T-cell (primary cell): ENCODE measurements around the gene ST8SIA4. TPM values are rescaled to one million over a fixed set of nuclear protein-coding genes. Genes with fewer than 3 reads are reported as not detected.

Experiments
- ATAC-seq, 4 experiments: fragments of 200-7000 bp in 3 of 4; fragments of 150-1000 bp in 1 of 4; cut with Tn5 transposase; replicated peaks in 1 of 4; 1 replicate in 3 of 4; 2 replicates in 1 of 4; pipeline ENCODE4 v1.10.0; 2021; ENCODE audit warnings: moderate library complexity in 3 of 4, mild to moderate bottlenecking in 2 of 4, moderate number of reproducible peaks in 1 of 4
- CTCF ChIA-PET, 2 donors: fragments of 300-600 bp; sonication (Branson Sonifier 250); formaldehyde crosslinking; loops; one replicate each; lab custom pipeline; 2022; ENCODE audit warnings: antibody characterized with exemption in 2 of 2; lab: Charles Lee
- POLR2A ChIA-PET, 2 donors: fragments of 300-600 bp; sonication (Branson Sonifier 250); formaldehyde crosslinking; loops; one replicate each; lab custom pipeline; 2022; ENCODE audit warnings: antibody characterized with exemption in 2 of 2; lab: Charles Lee
- DNase-seq, 35 experiments: peaks; one replicate each; pipeline versions ENCODE4 v3.0.0 to v3.0.0-alpha.2; 2013 to 2023
- H3K27ac ChIP-seq: one replicate; pipeline ENCODE4 v1.5.1; 2013; ENCODE audit warnings: low read length
- H3K27me3 ChIP-seq, 2 experiments: replicated peaks in 1 of 2; 1 replicate in 1 of 2; 2 replicates in 1 of 2; pipeline versions ENCODE4 v1.6.1 to v1.7.0; 2013; ENCODE audit warnings: low read length in 1 of 2, mixed read lengths in 1 of 2; ENCODE audit not compliant: control insufficient read depth in 2 of 2, insufficient read depth in 2 of 2; ENCODE audit errors: extremely low read depth in 1 of 2
- H3K36me3 ChIP-seq, 2 donors: 1 replicate in 1 of 2; 2 replicates in 1 of 2; pipeline versions ENCODE4 v1.6.1 to v1.7.0; 2013; ENCODE audit warnings: low read length in 1 of 2; ENCODE audit not compliant: control insufficient read depth in 2 of 2, insufficient read depth in 1 of 2; ENCODE audit errors: extremely low read depth in 1 of 2
- H3K4me1 ChIP-seq, 2 experiments: 1 replicate in 1 of 2; 2 replicates in 1 of 2; pipeline versions ENCODE4 v1.6.1 to v1.7.0; 2013; ENCODE audit warnings: low read length in 2 of 2, mixed read lengths in 1 of 2; ENCODE audit not compliant: insufficient read depth in 2 of 2, control insufficient read depth in 1 of 2; ENCODE audit errors: extremely low read depth in 1 of 2
- H3K4me3 ChIP-seq, 2 donors: 1 replicate in 1 of 2; 2 replicates in 1 of 2; pipeline versions ENCODE4 v1.5.1 to v1.7.0; 2013; ENCODE audit warnings: mild to moderate bottlenecking in 2 of 2, low read length in 1 of 2, moderate library complexity in 1 of 2; ENCODE audit not compliant: control insufficient read depth in 1 of 2; ENCODE audit errors: extremely low read depth in 1 of 2
- H3K9me3 ChIP-seq: 2 replicates; pipeline ENCODE4 v1.7.0; 2013
- H3K27ac Mint-ChIP-seq, 2 donors: one replicate each; pipeline ENCODE4 v1.8.0; 2020 to 2021; ENCODE audit warnings: mild to moderate bottlenecking in 2 of 2, mixed read lengths in 2 of 2
- H3K27me3 Mint-ChIP-seq, 2 donors: one replicate each; pipeline ENCODE4 v1.8.0; 2021 to 2022; ENCODE audit warnings: mixed read lengths in 2 of 2
- H3K36me3 Mint-ChIP-seq: one replicate; pipeline ENCODE4 v1.8.0; 2021; ENCODE audit warnings: mixed read lengths
- H3K4me1 Mint-ChIP-seq, 3 donors: one replicate each; pipeline ENCODE4 v1.8.0; 2020 to 2022; ENCODE audit warnings: mixed read lengths in 3 of 3, mild to moderate bottlenecking in 1 of 3
- H3K4me3 Mint-ChIP-seq, 3 donors: one replicate each; pipeline ENCODE4 v1.8.0; 2020 to 2022; ENCODE audit warnings: mild to moderate bottlenecking in 3 of 3, mixed read lengths in 3 of 3, moderate library complexity in 3 of 3
- H3K9me3 Mint-ChIP-seq, 3 donors: one replicate each; pipeline ENCODE4 v1.8.0; 2020 to 2022; ENCODE audit warnings: mixed read lengths in 3 of 3
- WGBS: methylation state at CpG from one replicate; pipeline ENCODE4 v1.1.5; 2013; ENCODE audit warnings: missing lambda C conversion rate; ENCODE audit not compliant: insufficient coverage; 5-methylcytosine and 5-hydroxymethylcytosine counted together
- total RNA-seq, 35 experiments: library from RNA in 6 of 35; stranded (reverse) in 6 of 35; fragments of 120-200 nt in 1 of 35; gene quantifications; one replicate each; pipeline versions ENCODE4 v1.2.1 to v1.2.4 and lab custom pipeline; 2013 to 2026

The ST8SIA4 gene
- total RNA-seq (10 to 100 TPM; 27.0 to 36.9 (median 28.8) TPM), total RNA-seq (lab: John Stamatoyannopoulos, UW) (35.6 to 157 (median 58.0) reads per million in 29 experiments)
- total RNA-seq (2013), result 31.9 TPM

GRCh38 chr5:100903039-100903887, at the start of gene ST8SIA4:
TSS of gene ST8SIA4 (minus strand) at chr5:100903282. CDS start at chr5:100902955, 327 bp downstream.
- peak; percentile 77 to 81 (median 78) for ATAC-seq
- peak within 1 kb of the TSS; percentile 87 to 99 for H3K4me3 ChIP-seq
- ChIA-PET CTCF (interaction anchor here (0.8 to 4.9 kb wide), 5 partner anchors 12 to 368 kb away, joined by 3 to 50 read pairs (median 4); partner anchors contain the start of gene FAM174A (in 1 of the 2)), POLR2A (interaction anchor here (0.6 to 5.1 kb wide), 21 partner anchors 9 to 1973 kb away, joined by 3 to 56 read pairs (median 4); partner anchors contain the start of gene FAM174A (in 1 of the 2))
- no peaks in the 10 kb centered on the region for H3K36me3 ChIP-seq
- H3K27me3 ChIP-seq, result no peaks in the 10 kb centered on the region
- Mint-ChIP-seq H3K9me3 (no peaks in the 10 kb centered on the region), H3K4me3 (peak within 1 kb of the TSS; percentile 86 to 99 (median 88)), H3K36me3 (peaks cover 10% of the 10 kb centered on the region), H3K4me1 (peaks cover 47 to 60% (median 56%) of the 10 kb centered on the region in 3 donors), H3K27me3 (no peaks in the 10 kb centered on the region), H3K27ac (peak within 1 kb of the TSS; percentile 94 to 99)
- DNase-seq, result peak; percentile 74 to 97 (median 92)
- peaks cover 22 to 32% of the 10 kb centered on the region in 2 experiments for H3K4me1 ChIP-seq
- no peaks in the 10 kb centered on the region for H3K9me3 ChIP-seq
- H3K27ac ChIP-seq, result peak within 1 kb of the TSS; percentile 90
- 0% methylated on average over 21 of the region's 43 CpGs for WGBS

- H3K36me3 ChIP-seq, result no peaks in the 10 kb centered on the region
- Mint-ChIP-seq H3K36me3 (peaks cover 8% of the 10 kb centered on the region), H3K27me3 (no peaks in the 10 kb centered on the region), H3K27ac (no peak overlapping the region), H3K4me1 (no peaks in the 10 kb centered on the region), H3K9me3 (peaks cover 4 to 22% (median 17%) of the 10 kb centered on the region in 3 donors), H3K4me3 (no peak overlapping the region)
- H3K27ac ChIP-seq, result no peak overlapping the region
- ChIA-PET POLR2A (no interaction called here), CTCF (no interaction called here)
- no peak overlapping the region for H3K4me3 ChIP-seq
- no peaks in the 10 kb centered on the region for H3K27me3 ChIP-seq
- DNase-seq (no peak), ATAC-seq (no peak)
- no peaks in the 10 kb centered on the region for H3K4me1 ChIP-seq
- no peaks in the 10 kb centered on the region for H3K9me3 ChIP-seq
- WGBS, result no CpG with 5 or more reads among the region's 4 CpGs
Measured at GRCh38 chr5:100950985-100951384, 47.9 kb upstream of the ST8SIA4 start.

DNA sequence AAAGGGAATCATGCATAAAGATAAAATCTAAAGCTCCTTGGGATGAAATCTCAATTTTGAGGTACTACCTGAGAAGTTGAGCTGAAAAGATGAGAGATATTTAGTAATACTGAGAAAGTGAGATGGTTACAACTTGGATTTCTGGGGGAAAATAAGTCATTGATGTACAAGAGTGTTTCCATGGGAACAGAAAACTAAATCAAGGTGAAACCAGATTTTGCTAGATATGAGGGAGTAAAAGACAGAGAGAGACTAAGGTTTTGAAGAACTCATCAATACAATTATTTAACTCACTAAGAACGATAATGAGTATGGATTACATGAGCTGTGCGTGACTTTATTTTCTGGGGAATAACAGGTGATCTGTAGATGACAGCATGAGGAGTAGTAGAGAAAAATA, 10.2 kb upstream of the ST8SIA4 start:
- H3K4me1 ChIP-seq, result no peaks in the 10 kb centered on the region
- no peak overlapping the region for H3K4me3 ChIP-seq
- no peak overlapping the region for H3K27ac ChIP-seq
- ChIA-PET POLR2A (no interaction called here), CTCF (no interaction called here)
- ATAC-seq (no peak), DNase-seq (no peak)
- Mint-ChIP-seq H3K4me1 (peaks cover 0 to 3% (median 0%) of the 10 kb centered on the region in 3 donors), H3K4me3 (no peak overlapping the region), H3K27me3 (no peaks in the 10 kb centered on the region), H3K27ac (no peak overlapping the region), H3K36me3 (peaks cover 8% of the 10 kb centered on the region), H3K9me3 (no peaks in the 10 kb centered on the region)
- no CpG with 5 or more reads among the region's 2 CpGs for WGBS
- no peaks in the 10 kb centered on the region for H3K9me3 ChIP-seq
- no peaks in the 10 kb centered on the region for H3K27me3 ChIP-seq
- no peaks in the 10 kb centered on the region for H3K36me3 ChIP-seq

GRCh38 chr5:100909034-100909433, 6.0 kb upstream of the ST8SIA4 start:
- no peaks in the 10 kb centered on the region for H3K9me3 ChIP-seq
- no peaks in the 10 kb centered on the region for H3K27me3 ChIP-seq
- Mint-ChIP-seq H3K27ac (no peak overlapping the region), H3K4me3 (no peak overlapping the region), H3K9me3 (no peaks in the 10 kb centered on the region), H3K4me1 (peaks cover 18 to 31% (median 26%) of the 10 kb centered on the region in 3 donors), H3K36me3 (no peaks in the 10 kb centered on the region), H3K27me3 (no peaks in the 10 kb centered on the region)
- ChIA-PET CTCF (interaction anchor here in 1 of 2 donors (1.0 kb wide), 1 partner anchor 11 kb away, joined by 4 read pairs; no protein-coding TSS in a partner anchor), POLR2A (no interaction called here)
- WGBS, result no CpG with 5 or more reads among the region's 4 CpGs
- DNase-seq (no peak), ATAC-seq (no peak)
- H3K27ac ChIP-seq, result no peak overlapping the region
- no peak overlapping the region for H3K4me3 ChIP-seq
- H3K4me1 ChIP-seq, result peaks cover 6 to 14% of the 10 kb centered on the region in 2 experiments
- H3K36me3 ChIP-seq, result no peaks in the 10 kb centered on the region

DNA sequence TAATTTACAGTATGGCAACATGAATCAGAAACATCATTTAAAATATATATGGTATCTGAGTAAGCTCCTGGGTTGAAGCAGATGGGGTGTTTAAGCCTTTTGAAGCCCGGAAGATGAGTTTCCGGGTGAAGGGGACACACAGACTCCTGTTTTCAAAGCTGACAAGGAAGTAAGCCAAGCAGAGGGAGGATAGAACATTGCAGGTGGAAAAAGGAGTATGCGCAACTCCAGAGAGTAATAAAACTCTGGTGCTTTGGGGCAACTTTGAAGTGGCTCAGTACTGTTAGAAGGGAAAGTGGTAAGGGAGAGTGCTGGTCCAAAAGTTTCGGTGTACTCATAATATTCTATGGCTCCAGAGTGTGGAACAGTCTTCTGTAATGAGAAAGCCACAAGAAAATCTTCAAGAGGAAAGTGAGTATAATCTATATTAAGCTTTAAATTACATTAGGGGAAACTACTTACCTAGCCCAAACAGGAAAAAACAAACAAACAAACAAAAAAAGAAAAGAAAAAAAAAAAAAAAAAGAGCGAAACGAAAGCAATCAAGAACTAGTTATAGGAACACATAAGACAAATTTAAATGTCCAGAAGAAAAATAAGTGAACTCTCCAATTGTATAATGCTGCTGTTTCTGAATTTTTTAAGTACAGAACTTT, 2.3 kb upstream of the ST8SIA4 start:
- Mint-ChIP-seq H3K36me3 (no peaks in the 10 kb centered on the region), H3K27ac (peak overlapping the region; percentile 94 to 99), H3K4me1 (peaks cover 30 to 44% (median 37%) of the 10 kb centered on the region in 3 donors), H3K9me3 (no peaks in the 10 kb centered on the region), H3K4me3 (peak overlapping the region; percentile 86 to 99 (median 88)), H3K27me3 (no peaks in the 10 kb centered on the region)
- peak in 8 of 35 experiments; percentile 0 to 59 (median 14) for DNase-seq
- ATAC-seq, result no peak
- Histone ChIP-seq H3K27me3 (no peaks in the 10 kb centered on the region), H3K27ac (peak overlapping the region; percentile 90), H3K36me3 (no peaks in the 10 kb centered on the region), H3K9me3 (no peaks in the 10 kb centered on the region), H3K4me1 (peaks cover 13 to 15% of the 10 kb centered on the region in 2 experiments), H3K4me3 (peak overlapping the region in 1 of 2 donors; percentile 87)
- CTCF ChIA-PET, result interaction anchor here (0.6 to 1.0 kb wide), 2 partner anchors 19 to 352 kb away, joined by 4 read pairs; no protein-coding TSS in a partner anchor
- WGBS, result 26% methylated on average over 3 of the region's 6 CpGs
- POLR2A ChIA-PET, result interaction anchor here (0.6 kb wide), 2 partner anchors 8 to 1816 kb away, joined by 6 to 8 read pairs; no protein-coding TSS in a partner anchor
